K562 (cell line): Measurements from ENCODE around the gene FFAR1. TPM values are rescaled to one million over a fixed set of nuclear protein-coding genes. Genes with fewer than 3 reads are reported as not detected.

Experiments
- ATAC-seq: fragments of 200-7000 bp; cut with Tn5 transposase; 3 replicates; pipeline ENCODE4 v1.9.1; 2020; ENCODE audit warnings: moderate library complexity
- BruUV-seq: library from RNA; stranded (reverse); fragments of 400-500 nt; replicated peaks from 2 replicates; lab custom pipeline; 2021; lab: Mats Ljungman, UMichigan
- CTCF ChIA-PET: fragments of 300-600 bp; formaldehyde crosslinking; extraction: SDS; loops from one replicate; lab custom pipeline; 2021; ENCODE audit warnings: low intra/inter-chr PET ratio; lab: Yijun Ruan, JAX
- POLR2A ChIA-PET: fragments of 300-600, 350-650 bp; sonication (Branson Sonifier 250); formaldehyde crosslinking; extraction: SDS; loops from one replicate; lab custom pipeline; 2021; ENCODE audit warnings: antibody characterized with exemption, inconsistent platforms; lab: Yijun Ruan, JAX
- DNase-seq, 4 experiments: peaks; one replicate each; pipeline versions ENCODE4 v3.0.0 to v3.0.0-alpha.2; 2011 to 2018; ENCODE audit warnings: low spot score in 3 of 4, mixed read lengths in 3 of 4; ENCODE audit errors: extremely low read depth in 1 of 4
- FAIRE-seq: peaks from 2 replicates; lab custom pipeline; 2011; peaks lifted over from hg19 to GRCh38; lab: Jason Lieb, UNC
- H2AFZ ChIP-seq: 2 replicates; pipeline ENCODE4 v1.6.0; 2011; ENCODE audit warnings: low read depth, low read length, control low read depth, inconsistent platforms
- H3K27ac ChIP-seq: fragments of 200-600 bp; 3 replicates; pipeline ENCODE4 v1.8.0; 2011; ENCODE audit warnings: low read depth, mild to moderate bottlenecking, control low read depth, inconsistent platforms, low read length, moderate library complexity, mixed read lengths; ENCODE audit errors: extremely low read depth
- H3K27me3 ChIP-seq, 2 experiments: fragments of 300-600 bp in 1 of 2; 2 replicates in 1 of 2; 3 replicates in 1 of 2; pipeline versions ENCODE4 v1.6.0 to v1.8.0; 2011; ENCODE audit warnings: inconsistent platforms in 2 of 2, low read length in 2 of 2, mild to moderate bottlenecking in 1 of 2, mixed read lengths in 1 of 2, moderate library complexity in 1 of 2; ENCODE audit not compliant: control insufficient read depth in 2 of 2, insufficient read depth in 2 of 2
- H3K36me3 ChIP-seq: fragments of 300-600 bp; 3 replicates; pipeline ENCODE4 v1.8.0; 2011; ENCODE audit warnings: mild to moderate bottlenecking, low read length, inconsistent platforms; ENCODE audit not compliant: control insufficient read depth, insufficient read depth
- H3K4me1 ChIP-seq, 2 experiments: fragments of 200-600 bp in 1 of 2; replicated peaks in 1 of 2; 2 replicates in 1 of 2; 3 replicates in 1 of 2; pipeline versions ENCODE4 v1.5.1 to v1.8.0; 2011; ENCODE audit warnings: inconsistent platforms in 2 of 2, low read length in 2 of 2, mild to moderate bottlenecking in 1 of 2, mixed read lengths in 1 of 2, moderate library complexity in 1 of 2; ENCODE audit not compliant: control insufficient read depth in 2 of 2, insufficient read depth in 2 of 2
- H3K4me2 ChIP-seq: 2 replicates; pipeline ENCODE4 v1.6.1; 2011; ENCODE audit warnings: low read length, control low read depth, inconsistent platforms, mixed read lengths; ENCODE audit not compliant: insufficient read depth
- H3K4me3 ChIP-seq: fragments of 200-600 bp; sonication (generic), shearing (Covaris generic); 2 replicates; pipeline ENCODE4 v1.5.1; 2016; ENCODE audit warnings: control low read depth, inconsistent platforms
- H3K79me2 ChIP-seq: fragments of 200-600 bp; 3 replicates; pipeline ENCODE4 v1.8.0; 2011; ENCODE audit warnings: low read length, inconsistent platforms; ENCODE audit not compliant: control insufficient read depth, insufficient read depth
- H3K9ac ChIP-seq, 2 experiments: 2 replicates each; pipeline versions ENCODE4 v1.6.0 to v1.6.1; 2011; ENCODE audit warnings: low read depth in 2 of 2, low read length in 2 of 2, control low read depth in 1 of 2, inconsistent platforms in 1 of 2, mild to moderate bottlenecking in 1 of 2, mixed read lengths in 1 of 2; ENCODE audit not compliant: insufficient read depth in 1 of 2
- H3K9me1 ChIP-seq: one replicate; pipeline ENCODE4 v1.6.0; 2011; ENCODE audit warnings: inconsistent platforms, mild to moderate bottlenecking, low read length, moderate library complexity; ENCODE audit not compliant: control insufficient read depth, insufficient read depth
- H3K9me3 ChIP-seq: replicated peaks from 2 replicates; pipeline ENCODE4 v1.5.1; 2011; ENCODE audit warnings: low read depth, low read length, inconsistent platforms; ENCODE audit not compliant: control insufficient read depth, insufficient read depth
- H4K20me1 ChIP-seq: replicated peaks from 2 replicates; pipeline ENCODE4 v1.6.1; 2011; ENCODE audit warnings: low read length, inconsistent platforms, mixed read lengths; ENCODE audit not compliant: control insufficient read depth, insufficient read depth
- CXXC5 ChIP-seq: fragments of 250-450 bp; sonication (Bioruptor Pico); IDR thresholded peaks from 2 replicates; pipeline ENCODE4 v1.8.0; 2022; ENCODE audit warnings: inconsistent platforms, mild to moderate bottlenecking, moderate library complexity
- GTF2F1 ChIP-seq: IDR thresholded peaks from 2 replicates; pipeline ENCODE4 v1.6.1; 2011; ENCODE audit warnings: low read depth, low read length, improper control_type of control experiment
- SMARCC2 ChIP-seq: fragments of 450-650 bp; IDR thresholded peaks from 2 replicates; pipeline ENCODE4 v1.6.1; 2017; ENCODE audit warnings: antibody characterized with exemption, moderate library complexity, mild to moderate bottlenecking, low read depth
- SREBF2 ChIP-seq: sonication (generic); formaldehyde crosslinking; IDR thresholded peaks from 2 replicates; pipeline ENCODE4 v1.4.0; 2020; ENCODE audit warnings: mild to moderate bottlenecking, missing genetic modification reagents
- ZBTB11 ChIP-seq, 3 experiments: fragments of 200-800 bp in 1 of 3; fragments of 250-450 bp in 1 of 3; fragments of 450-650 bp in 1 of 3; sonication (Bioruptor Pico) in 1 of 3; sonication (Bioruptor generic) in 1 of 3; formaldehyde crosslinking in 1 of 3; IDR thresholded peaks; 2 replicates each; pipeline versions ENCODE4 v1.6.1 to v1.8.0; 2016 to 2022; ENCODE audit warnings: mild to moderate bottlenecking in 2 of 3, missing genetic modification characterization in 2 of 3, missing compliant biosample characterization in 1 of 3, moderate library complexity in 1 of 3
- ZNF407 ChIP-seq: fragments of 450-650 bp; IDR thresholded peaks from 2 replicates; pipeline ENCODE4 v1.6.1; 2016; ENCODE audit warnings: low read depth
- ZNF644 ChIP-seq: fragments of 200-800 bp; sonication (Bioruptor generic); IDR thresholded peaks from 2 replicates; pipeline ENCODE4 v1.6.1; 2016; ENCODE audit warnings: low read depth, missing genetic modification characterization, missing compliant biosample characterization
- WGBS: fragments of 100-300 bp; shearing (Covaris generic); methylation state at CpG from one replicate; pipeline ENCODE4 v1.1.6; 2016; ENCODE audit warnings: low coverage, mixed read lengths; ENCODE audit not compliant: insufficient coverage; ENCODE audit errors: missing lambda C conversion rate; 5-methylcytosine and 5-hydroxymethylcytosine counted together
- in situ Hi-C: fragments of 300-500 bp; cut with MboI; formaldehyde crosslinking; loops from 4 replicates; pipeline ENCODE4 v1.15.0; 2018; ENCODE audit warnings: inconsistent platforms, mixed read lengths
- intact Hi-C: fragments of 100-400 bp; cut with micrococcal nuclease; formaldehyde crosslinking; loops from 2 replicates; pipeline ENCODE4 v1.14.2; 2022
- polyA plus RNA-seq, 8 experiments: library from polyadenylated mRNA; depleted of rRNA in 4 of 8; stranded (reverse) in 5 of 8; unstranded in 3 of 8; fragments of >200 nt; fragmentation: Nextera tagmentation in 2 of 8; fragmentation: Illumina TruSeq in 1 of 8; extraction: Ambion mirVana in 2 of 8; extraction: Trizol in 1 of 8; gene quantifications; 2 replicates each; pipeline versions ENCODE4 v1.2.1 to v1.2.3, GENCODE V29; 2011 to 2014; ENCODE audit warnings: inconsistent platforms in 1 of 8, missing spikeins in 1 of 8
- total RNA-seq, 7 experiments: library from RNA; depleted of rRNA in 6 of 7; stranded (reverse); fragments of >200 nt in 6 of 7; fragmentation: Illumina TruSeq in 2 of 7; extraction: Trizol in 2 of 7; gene quantifications; 2 replicates each; pipeline versions ENCODE4 v1.2.1 to v1.2.3, GENCODE V29; 2011 to 2021; ENCODE audit warnings: low replicate concordance in 1 of 7
- TF ChIP-seq, protein P1 (sequence below): fragments of 450-650 bp; IDR thresholded peaks from one replicate; pipeline ENCODE4 v1.6.1; 2018; ENCODE audit warnings: mild to moderate bottlenecking, moderate library complexity; ENCODE audit not compliant: partially characterized antibody

Gene FFAR1
- total and polyA plus RNA-seq, 9 of the 15 experiments (the other 6 are each of a cell fraction or from before 2014, with no cell fraction given), result not detected

DNA sequence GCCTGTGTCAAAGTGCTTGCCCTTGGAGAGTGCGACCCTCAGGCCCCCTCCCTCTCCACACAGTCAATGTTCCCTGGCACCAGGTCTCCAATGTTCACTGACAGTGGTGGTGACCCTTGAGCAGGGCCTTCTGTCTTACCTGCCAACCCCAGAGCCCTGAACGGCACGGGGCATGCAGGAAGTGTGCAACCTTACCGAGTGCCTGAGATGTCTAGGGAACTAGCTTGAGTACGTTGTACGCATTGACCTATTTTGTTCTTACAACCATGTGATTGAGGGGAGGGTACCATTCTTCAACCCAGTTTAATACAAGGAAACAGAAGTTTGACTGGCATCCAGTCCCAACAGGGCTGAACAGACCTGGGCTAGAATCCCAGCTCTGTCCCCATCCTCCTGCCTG lies 42.5 kb upstream of the FFAR1 start:
- Histone ChIP-seq H3K79me2 (peaks cover 3% of the 10 kb centered on the region; the same call in 2 of the 3 replicates), H2AFZ (peak overlapping the region; percentile 32), H3K36me3 (no peaks in the 10 kb centered on the region), H3K4me3 (no peak overlapping the region), H4K20me1 (no peaks in the 10 kb centered on the region), H3K27me3 (no peaks in the 10 kb centered on the region), H3K4me1 (peaks cover 64 to 65% of the 10 kb centered on the region in 2 experiments), H3K9ac (peak overlapping the region; percentile 72 to 86), H3K4me2 (peak overlapping the region; percentile 37), H3K9me3 (no peaks in the 10 kb centered on the region), H3K9me1 (peaks cover 3% of the 10 kb centered on the region), H3K27ac (peak overlapping the region; percentile 99)
- intact Hi-C loops (no loop called here), in situ Hi-C loops (no loop called here)
- FAIRE-seq (no peak), ATAC-seq (no peak), DNase-seq (no peak)
- WGBS, result 71% methylated on average over 6 of the region's 6 CpGs
- ChIA-PET POLR2A (no interaction called here), CTCF (no interaction called here)
- TSS peak; percentile 91 for BruUV-seq
- no peak for TF ChIP-seq SMARCC2
- TF ChIP-seq SREBF2 (CRISPR knock-in tag), result no peak
- TF ChIP-seq, protein P1, sequence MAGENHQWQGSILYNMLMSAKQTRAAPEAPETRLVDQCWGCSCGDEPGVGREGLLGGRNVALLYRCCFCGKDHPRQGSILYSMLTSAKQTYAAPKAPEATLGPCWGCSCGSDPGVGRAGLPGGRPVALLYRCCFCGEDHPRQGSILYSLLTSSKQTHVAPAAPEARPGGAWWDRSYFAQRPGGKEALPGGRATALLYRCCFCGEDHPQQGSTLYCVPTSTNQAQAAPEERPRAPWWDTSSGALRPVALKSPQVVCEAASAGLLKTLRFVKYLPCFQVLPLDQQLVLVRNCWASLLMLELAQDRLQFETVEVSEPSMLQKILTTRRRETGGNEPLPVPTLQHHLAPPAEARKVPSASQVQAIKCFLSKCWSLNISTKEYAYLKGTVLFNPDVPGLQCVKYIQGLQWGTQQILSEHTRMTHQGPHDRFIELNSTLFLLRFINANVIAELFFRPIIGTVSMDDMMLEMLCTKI, result no peak
- TF ChIP-seq ZNF407, result 0 out of 2 replicates have a peak, but pooled peaks have one; percentile 1
- 0 out of 2 replicates have a peak, but pooled peaks have one; percentile 16 for TF ChIP-seq CXXC5 (CRISPR knock-in tag)
- TF ChIP-seq ZNF644 (tag), result 0 out of 2 replicates have a peak, but pooled peaks have one; percentile 27
- TF ChIP-seq ZBTB11 (CRISPR knock-in tag; IDR thresholded peaks at IDR 0.05), result no peak
- TF ChIP-seq GTF2F1, result no peak
